Colonic mucosa (tissue), 4 donors: ENCODE results near the gene DMD. TPM values are rescaled to one million over a fixed set of nuclear protein-coding genes. Genes with fewer than 3 reads are reported as not detected.

Experiments
- DNase-seq: peaks from one replicate; pipeline ENCODE4 v3.0.0-alpha.2; 2020
- H3K27ac ChIP-seq: fragments of 200-600 bp; one replicate; pipeline ENCODE4 v1.8.0; 2021
- H3K27me3 ChIP-seq: fragments of 200-600 bp; one replicate; pipeline ENCODE4 v1.8.0; 2021
- H3K36me3 ChIP-seq: fragments of 200-600 bp; one replicate; pipeline ENCODE4 v1.8.0; 2021
- H3K4me1 ChIP-seq: fragments of 200-600 bp; one replicate; pipeline ENCODE4 v1.8.0; 2021; ENCODE audit warnings: mild to moderate bottlenecking
- H3K4me3 ChIP-seq: fragments of 200-600 bp; one replicate; pipeline ENCODE4 v1.8.0; 2021
- H3K9ac ChIP-seq, 2 donors: one replicate each; pipeline ENCODE4 v1.7.0; 2013; ENCODE audit warnings: control low read depth in 2 of 2, low read depth in 2 of 2, low read length in 2 of 2
- H3K9me3 ChIP-seq: fragments of 200-600 bp; one replicate; pipeline ENCODE4 v1.8.0; 2021
- CTCF ChIP-seq: fragments of 200-600 bp; IDR thresholded peaks from one replicate; pipeline ENCODE4 v1.8.0; 2022; ENCODE audit warnings: antibody characterized with exemption, mild to moderate bottlenecking
- intact Hi-C: fragments of 100-400 bp; cut with DNase I; formaldehyde crosslinking; loops from one replicate; pipeline ENCODE4 v1.14.1; 2022
- total RNA-seq, 2 donors: library from RNA; stranded (reverse); fragmentation: NEBNext Ultra II Directional in 1 of 2; extraction: Animal tissue kit (Norgen Biotek cat#: 25700) in 1 of 2; gene quantifications; one replicate each; pipeline ENCODE4 v1.2.1, GENCODE V29; 2021
- donor health status: healthy.
- donor health status: DM: no; HTN: no; CAD: no.
- donor health status: DM: no; HTN: no; CAD: no.

The DMD gene
- total RNA-seq, 2 donors from 2014 or later: 7.3 to 24.5 TPM

GRCh38 chrX:32954125-32954524, 257.2 kb downstream of the DMD start:
- no peaks in the 10 kb centered on the region for H3K4me1 ChIP-seq
- H3K4me3 ChIP-seq: no peak overlapping the region
- H3K9ac ChIP-seq: no peak overlapping the region
- TF ChIP-seq CTCF: no peak
- DNase-seq: no peak
- no peaks in the 10 kb centered on the region for H3K9me3 ChIP-seq
- intact Hi-C loops: no loop called here
- H3K27me3 ChIP-seq: no peaks in the 10 kb centered on the region
- H3K36me3 ChIP-seq: no peaks in the 10 kb centered on the region
- H3K27ac ChIP-seq: no peak overlapping the region

- no peaks in the 10 kb centered on the region for H3K4me1 ChIP-seq
- no peaks in the 10 kb centered on the region for H3K36me3 ChIP-seq
- H3K9ac ChIP-seq: no peak overlapping the region
- no peaks in the 10 kb centered on the region for H3K27me3 ChIP-seq
- H3K4me3 ChIP-seq: no peak overlapping the region
- no peaks in the 10 kb centered on the region for H3K9me3 ChIP-seq
- H3K27ac ChIP-seq: no peak overlapping the region
- no peak for TF ChIP-seq CTCF
- no peak for DNase-seq
- intact Hi-C loops: no loop called here
Observed at GRCh38 chrX:32948130-32948529, 263.2 kb downstream of the DMD start.

GRCh38 chrX:32937043-32937442, 274.3 kb downstream of the DMD start:
- no peaks in the 10 kb centered on the region for H3K27me3 ChIP-seq
- no peak overlapping the region for H3K4me3 ChIP-seq
- no peak for TF ChIP-seq CTCF
- no peaks in the 10 kb centered on the region for H3K4me1 ChIP-seq
- H3K9ac ChIP-seq: no peak overlapping the region
- no peaks in the 10 kb centered on the region for H3K36me3 ChIP-seq
- intact Hi-C loops: no loop called here
- no peak for DNase-seq
- no peak overlapping the region for H3K27ac ChIP-seq
- H3K9me3 ChIP-seq: no peaks in the 10 kb centered on the region

- TF ChIP-seq CTCF: no peak
- intact Hi-C loops: no loop called here
Observed at GRCh38 chrX:32933548-32933947, 277.8 kb downstream of the DMD start.

GRCh38 chrX:32929040-32929439, 282.3 kb downstream of the DMD start:
- intact Hi-C loops: no loop called here
- Histone ChIP-seq H3K27ac (no peak overlapping the region), H3K4me1 (no peaks in the 10 kb centered on the region), H3K9ac (no peak overlapping the region), H3K9me3 (no peaks in the 10 kb centered on the region), H3K36me3 (no peaks in the 10 kb centered on the region), H3K4me3 (no peak overlapping the region), H3K27me3 (no peaks in the 10 kb centered on the region)
- TF ChIP-seq CTCF: no peak
- no peak for DNase-seq

More at GRCh38 chrX:32933548-32933947, 277.8 kb downstream of the DMD start:
- no peak overlapping the region for H3K9ac ChIP-seq
- no peaks in the 10 kb centered on the region for H3K36me3 ChIP-seq
- H3K4me3 ChIP-seq: no peak overlapping the region
- no peaks in the 10 kb centered on the region for H3K9me3 ChIP-seq
- H3K4me1 ChIP-seq: no peaks in the 10 kb centered on the region
- H3K27me3 ChIP-seq: no peaks in the 10 kb centered on the region
- DNase-seq: no peak
- no peak overlapping the region for H3K27ac ChIP-seq

GRCh38 chrX:32896088-32896487, 315.3 kb downstream of the DMD start:
- Histone ChIP-seq H3K4me1 (no peaks in the 10 kb centered on the region), H3K9ac (no peak overlapping the region), H3K4me3 (no peak overlapping the region), H3K27me3 (no peaks in the 10 kb centered on the region), H3K36me3 (no peaks in the 10 kb centered on the region), H3K27ac (no peak overlapping the region), H3K9me3 (no peaks in the 10 kb centered on the region)
- intact Hi-C loops: no loop called here
- DNase-seq: no peak
- no peak for TF ChIP-seq CTCF
